Embryonic facial prominence (tissue), 1 donor: Measurements from ENCODE around the gene GGTLC1.
A peak's percentile ranks its signal among the peaks of the same experiment; 100 is the strongest.

Experiments
- DNase-seq: peaks from one replicate; pipeline ENCODE4 v3.0.0-alpha.2; 2016; ENCODE audit errors: extremely low spot score

Gene GGTLC1

DNA sequence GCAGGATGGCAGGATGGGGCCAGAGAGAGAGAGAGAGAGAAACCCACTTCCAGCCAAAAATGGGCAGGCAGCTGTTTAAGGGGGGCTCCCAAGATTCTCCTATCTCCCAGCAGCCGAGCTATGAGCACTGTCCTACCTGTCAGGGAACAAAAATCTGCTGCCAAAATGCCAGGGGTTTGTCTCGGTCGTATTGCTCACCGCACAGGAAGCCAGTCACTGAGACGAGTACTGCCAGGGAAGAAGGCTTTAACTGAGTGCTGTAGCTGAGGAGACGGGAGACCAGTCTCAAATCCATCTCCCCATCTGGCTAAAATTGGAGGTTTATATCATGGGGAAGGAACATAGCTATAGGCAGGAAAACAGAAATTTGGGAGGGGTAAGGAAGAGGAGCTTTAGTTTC lies 22.3 kb downstream of the GGTLC1 start:
- no peak for DNase-seq

DNA sequence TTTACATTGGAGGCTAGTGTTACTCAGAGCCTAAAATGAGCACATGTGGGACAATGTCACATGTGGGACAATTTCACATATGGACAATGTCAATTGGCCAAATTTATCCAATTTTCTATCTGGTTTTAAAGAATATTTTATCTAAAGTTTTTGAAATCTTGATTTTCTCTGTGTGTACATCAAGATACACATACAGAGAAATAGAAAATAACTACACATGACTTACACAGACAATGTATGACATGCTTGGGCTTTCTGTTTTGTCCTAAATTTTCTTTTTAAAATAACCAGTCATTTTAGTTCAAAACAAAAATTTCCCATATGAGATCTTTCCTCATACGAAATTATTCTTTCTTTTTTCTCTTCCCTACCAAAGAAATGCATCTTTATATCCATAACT lies 24.6 kb downstream of the GGTLC1 start:
- DNase-seq = no peak

DNA sequence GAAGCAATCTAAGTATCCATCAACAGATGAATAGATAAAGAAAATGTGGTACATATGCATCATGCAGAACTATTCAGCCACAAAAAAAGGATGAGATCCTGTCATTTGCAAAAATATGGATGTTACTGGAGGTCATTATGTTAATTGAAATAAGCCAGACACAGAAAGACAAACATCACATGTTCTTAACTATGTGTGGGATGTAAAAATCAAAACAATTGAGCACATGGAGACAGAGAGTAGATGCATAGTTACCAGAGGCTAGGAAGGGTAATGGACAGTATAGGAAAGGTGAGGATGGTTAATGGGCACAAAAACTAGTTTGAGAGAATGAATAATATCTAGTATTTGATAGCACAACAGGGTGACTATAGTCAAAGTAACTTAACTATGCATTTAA lies 26.3 kb downstream of the GGTLC1 start:
- no peak for DNase-seq

DNA sequence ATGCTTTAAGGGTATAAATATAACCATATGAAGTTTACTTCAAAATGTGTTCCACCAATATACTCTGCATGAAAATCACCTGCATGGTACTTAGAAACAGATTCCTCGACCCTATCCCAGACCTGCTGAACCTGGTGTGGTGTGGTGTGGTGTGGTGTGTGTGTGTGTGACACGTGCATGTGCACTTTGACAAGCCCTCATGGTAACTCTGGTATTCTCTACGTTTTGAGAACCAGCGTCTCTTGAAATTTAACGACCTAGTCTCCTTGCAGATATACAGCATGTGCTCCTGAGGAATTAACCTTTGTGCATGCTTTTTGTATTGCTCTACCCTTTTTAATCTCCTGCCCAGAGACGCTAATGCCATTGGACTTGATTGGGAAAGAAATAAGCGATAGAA lies 29.5 kb downstream of the GGTLC1 start:
- no peak for DNase-seq

DNA sequence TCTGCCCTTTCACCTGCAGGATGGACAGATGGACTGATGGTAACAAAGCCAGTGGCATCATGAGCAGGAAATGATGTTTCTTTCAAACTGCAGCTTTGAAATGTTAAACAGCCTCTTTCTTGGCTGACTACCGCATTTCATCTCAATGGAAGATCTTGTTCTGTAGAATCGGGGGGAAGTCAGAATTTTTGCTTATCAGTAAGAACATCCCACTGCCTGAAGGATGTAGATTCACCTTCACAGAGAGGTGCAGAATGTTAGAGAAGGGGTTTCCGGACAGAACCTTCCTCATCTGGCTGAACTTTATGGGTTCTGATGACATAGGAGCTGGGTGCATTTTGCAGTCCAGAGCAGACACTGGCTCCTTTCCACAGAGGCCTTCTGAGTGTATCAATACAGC lies 32.7 kb downstream of the GGTLC1 start:
- no peak for DNase-seq

DNA sequence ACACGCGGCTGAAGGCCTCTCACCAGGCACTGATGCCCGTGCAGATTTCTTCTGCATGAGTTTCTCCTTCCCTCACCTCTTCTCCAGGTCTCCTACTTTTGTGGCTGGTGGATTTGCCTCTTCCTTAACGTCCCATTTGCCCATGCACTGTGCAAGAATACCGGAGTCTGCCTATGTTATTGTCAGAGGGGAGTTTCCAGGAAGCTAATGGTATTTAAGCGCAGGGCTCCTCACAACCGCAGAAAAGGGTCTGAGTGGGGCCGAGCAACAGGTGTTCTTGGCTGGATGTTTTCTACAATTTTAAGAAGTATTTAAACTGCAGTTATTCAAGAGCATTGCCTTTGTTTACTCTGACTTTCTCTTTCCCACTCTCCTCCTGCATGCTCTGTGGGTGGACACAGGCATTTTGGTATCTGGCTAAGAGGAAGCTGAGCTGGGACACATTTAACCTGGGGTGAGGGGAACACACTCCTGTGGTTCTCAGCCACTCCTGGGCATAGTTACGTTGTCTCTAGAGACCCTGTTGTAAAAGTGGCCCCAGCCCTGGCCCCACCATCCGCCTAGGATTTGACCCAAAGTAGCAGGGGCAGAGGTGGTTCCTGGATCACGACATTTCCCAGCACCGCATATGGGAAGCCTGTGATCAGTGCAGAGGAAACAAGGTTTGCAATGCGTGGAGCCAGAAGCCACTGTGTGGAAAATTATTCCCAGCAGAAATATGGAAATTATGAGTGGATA lies 34.4 kb downstream of the GGTLC1 start:
- no peak for DNase-seq

DNA sequence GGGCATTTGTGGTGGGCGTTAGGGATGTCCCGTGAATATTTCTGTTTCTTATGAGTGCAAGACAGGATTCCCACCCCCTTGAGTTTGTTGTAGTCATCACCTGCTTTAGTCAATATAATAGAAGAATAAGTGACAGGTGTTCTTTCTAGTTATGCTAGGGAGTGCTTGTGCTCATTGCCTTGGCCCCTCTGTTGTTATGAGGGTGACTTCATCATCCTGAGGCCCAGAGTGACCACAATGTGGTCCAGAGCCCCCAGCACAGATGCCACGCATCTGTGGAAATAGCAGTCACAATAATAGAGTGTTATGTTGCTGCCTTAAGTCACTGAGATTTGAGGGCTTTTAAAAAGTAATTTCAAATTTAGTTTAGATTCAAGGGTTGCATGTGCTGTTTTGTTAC lies 42.4 kb downstream of the GGTLC1 start:
- no peak for DNase-seq

DNA sequence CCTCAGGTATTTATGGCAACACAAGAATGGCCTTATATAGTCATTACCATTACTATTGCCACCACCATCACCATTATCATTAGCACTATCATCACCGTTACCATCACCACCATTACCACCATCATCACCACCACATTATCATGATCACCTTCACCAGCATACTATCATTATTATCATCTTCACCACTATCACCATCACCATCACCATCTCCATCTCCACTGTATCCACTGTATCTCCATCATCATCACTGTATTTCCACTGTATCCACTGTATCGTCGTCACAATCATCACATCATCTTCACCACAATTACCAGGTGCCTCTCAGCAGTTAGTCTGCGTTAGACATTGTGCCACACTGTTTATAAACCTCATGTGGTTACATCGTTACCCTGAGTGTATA lies 45.3 kb downstream of the GGTLC1 start:
- no peak for DNase-seq

DNA sequence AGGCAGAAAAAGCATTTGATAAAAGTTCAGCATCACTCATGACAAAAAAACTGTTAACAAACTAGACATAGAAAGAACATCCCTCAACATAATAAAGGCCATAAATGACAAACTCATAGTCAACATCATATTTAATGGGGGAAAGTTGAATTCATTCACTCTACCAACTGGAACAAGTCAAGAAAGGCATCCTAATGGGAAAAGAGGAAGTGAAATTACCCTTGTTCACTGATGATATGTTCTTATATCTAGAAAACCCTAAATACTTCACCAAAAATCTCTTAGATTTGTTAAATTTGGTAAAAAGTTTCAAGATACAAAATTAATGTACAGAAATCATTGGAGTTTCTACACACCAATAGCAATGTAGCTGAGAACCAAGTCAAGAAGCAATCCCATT lies 48.9 kb downstream of the GGTLC1 start:
- DNase-seq = no peak

DNA sequence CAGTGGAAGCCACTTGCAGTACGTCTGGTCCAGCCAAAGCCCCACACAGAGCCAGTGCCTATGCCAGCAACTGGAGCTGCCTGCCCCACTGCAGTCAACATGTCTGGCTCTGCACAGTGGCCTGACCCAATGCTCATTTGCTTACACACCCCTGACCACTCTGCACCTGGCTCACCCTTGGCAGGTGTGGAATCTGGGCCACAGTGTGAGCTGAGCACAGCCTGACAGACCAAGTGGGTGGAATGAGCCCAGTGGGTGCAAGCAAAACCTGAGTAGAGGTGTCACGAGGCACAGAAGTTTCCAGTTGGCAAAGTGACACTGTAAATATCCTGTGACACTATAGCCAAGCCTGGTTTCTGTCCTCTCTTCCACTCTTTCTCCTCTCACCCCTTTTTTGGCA lies 49.5 kb downstream of the GGTLC1 start:
- no peak for DNase-seq

DNA sequence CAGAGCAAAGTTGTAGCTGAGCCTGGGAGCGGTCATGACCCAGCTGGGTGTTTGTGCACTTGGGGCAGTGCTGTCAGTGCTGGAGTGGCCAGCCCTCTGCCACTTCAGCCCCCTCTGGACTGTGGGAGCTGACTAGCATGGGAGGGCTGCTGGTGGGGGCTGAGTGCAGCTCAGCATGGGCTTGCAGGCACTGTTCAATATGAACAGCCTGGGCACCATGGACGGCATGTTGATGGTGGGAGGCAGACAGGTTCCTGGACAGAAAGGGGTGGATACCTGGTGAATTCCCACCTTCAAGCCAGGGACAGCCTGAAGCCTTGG lies 50.5 kb downstream of the GGTLC1 start:
- no peak for DNase-seq

DNA sequence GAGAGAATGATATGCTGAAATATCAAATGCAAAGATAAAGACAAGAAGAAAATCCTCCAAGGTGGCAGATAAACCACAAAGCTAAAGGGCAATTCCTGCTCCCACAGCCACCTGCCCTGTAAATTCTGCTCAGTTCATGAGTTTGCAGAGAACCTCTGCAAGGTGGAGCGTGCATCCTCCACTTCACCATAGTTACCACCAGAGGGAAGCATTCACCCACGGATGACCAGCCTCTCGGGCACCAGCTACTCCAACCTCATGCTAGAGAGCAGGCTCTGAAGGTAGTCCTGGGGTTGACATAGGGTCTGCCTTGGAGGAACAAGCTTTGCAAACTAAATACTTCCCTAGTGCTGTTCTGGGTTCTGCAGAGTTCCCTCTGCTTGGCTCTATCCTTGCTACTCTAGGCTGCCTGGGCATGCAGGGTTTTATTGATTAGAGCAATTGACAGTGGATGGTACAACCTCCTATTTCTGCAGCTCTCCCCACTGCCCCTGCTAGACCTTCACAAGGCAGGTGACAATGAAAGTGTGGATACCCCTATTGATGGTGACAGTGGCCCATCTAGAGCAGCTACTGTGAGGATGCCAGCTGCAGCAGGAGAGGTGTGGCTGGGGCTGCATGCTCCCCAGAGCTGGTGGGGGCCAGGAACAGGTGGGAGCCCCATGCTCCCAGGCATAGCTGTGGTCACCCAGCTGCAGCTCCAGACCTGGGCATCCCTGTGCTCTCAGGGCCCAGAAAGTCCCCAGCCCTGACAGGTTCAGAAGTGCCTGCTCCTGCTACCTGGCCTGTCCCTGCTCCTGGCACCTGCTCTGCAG lies 51.1 kb downstream of the GGTLC1 start:
- peak; percentile 29 for DNase-seq
